Naive thymus-derived CD4-positive, alpha-beta T cell (primary cell): ENCODE results near the gene OR2T29. TPM values are rescaled to one million over a fixed set of nuclear protein-coding genes. Genes with fewer than 3 reads are reported as not detected.

Experiments used
- polyA plus RNA-seq, 2 donors: library from polyadenylated mRNA; unstranded; fragments of 300-500 nt; fragmentation: Illumina TruSeq; gene quantifications; one replicate each; pipeline ENCODE4 v1.2.3, GENCODE V29; 2021
- total RNA-seq, 6 experiments: library from RNA in 5 of 6; stranded (reverse) in 5 of 6; gene quantifications; 1 replicate in 5 of 6; 2 replicates in 1 of 6; pipeline ENCODE4 v1.2.3 and lab custom pipeline; 2021 to 2026

Gene OR2T29
- total and polyA plus RNA-seq, 7 experiments from 2014 or later, result not detected

Other genes with a start within 250 kb of the OR2T29 start
- not detected for gene OR2M7, start 238.2 kb downstream of the OR2T29 start, total RNA-seq
- not detected for gene OR2M7, start 238.2 kb downstream of the OR2T29 start, polyA plus RNA-seq
- not detected for gene OR14C36, start 214.0 kb downstream of the OR2T29 start, total RNA-seq
- not detected for gene OR14C36, start 214.0 kb downstream of the OR2T29 start, polyA plus RNA-seq
- gene OR2T4, start 201.1 kb downstream of the OR2T29 start, total RNA-seq, result not detected
- gene OR2T4, start 201.1 kb downstream of the OR2T29 start, polyA plus RNA-seq, result not detected
- gene OR2T6, start 187.0 kb downstream of the OR2T29 start, total RNA-seq, result not detected
- not detected for gene OR2T6, start 187.0 kb downstream of the OR2T29 start, polyA plus RNA-seq
- gene OR2T1, start 159.7 kb downstream of the OR2T29 start, total RNA-seq, result not detected
- gene OR2T1, start 159.7 kb downstream of the OR2T29 start, polyA plus RNA-seq, result not detected
- gene OR2T2, start 117.1 kb downstream of the OR2T29 start, total RNA-seq, result not detected
- under 1 TPM in 1 of 2 donors, not detected in 1; 0.44 TPM for gene OR2T2, start 117.1 kb downstream of the OR2T29 start, polyA plus RNA-seq
- not detected for gene OR2T3, start 89.4 kb downstream of the OR2T29 start, total RNA-seq
- not detected for gene OR2T3, start 89.4 kb downstream of the OR2T29 start, polyA plus RNA-seq
- not detected for gene OR2T5, start 74.2 kb downstream of the OR2T29 start, total RNA-seq
- gene OR2T5, start 74.2 kb downstream of the OR2T29 start, polyA plus RNA-seq, result not detected
- not detected for gene OR2G6, start 54.7 kb downstream of the OR2T29 start, total RNA-seq
- gene OR2G6, start 54.7 kb downstream of the OR2T29 start, polyA plus RNA-seq, result not detected
- gene OR2T34, start 12.0 kb upstream of the OR2T29 start, total RNA-seq, result not detected
- under 1 TPM in 1 of 2 donors, not detected in 1; 0.47 TPM for gene OR2T34, start 12.0 kb upstream of the OR2T29 start, polyA plus RNA-seq
- gene OR2T10, start 34.9 kb upstream of the OR2T29 start, total RNA-seq, result not detected
- not detected for gene OR2T10, start 34.9 kb upstream of the OR2T29 start, polyA plus RNA-seq
- gene OR2T11, start 72.3 kb upstream of the OR2T29 start, total RNA-seq, result not detected
- gene OR2T11, start 72.3 kb upstream of the OR2T29 start, polyA plus RNA-seq, result not detected
- gene OR2T35, start 82.5 kb upstream of the OR2T29 start, total RNA-seq, result not detected
- not detected for gene OR2T35, start 82.5 kb upstream of the OR2T29 start, polyA plus RNA-seq
- not detected for gene OR2T27, start 92.8 kb upstream of the OR2T29 start, total RNA-seq
- not detected for gene OR2T27, start 92.8 kb upstream of the OR2T29 start, polyA plus RNA-seq
- gene OR14I1, start 140.0 kb upstream of the OR2T29 start, total RNA-seq, result not detected
- not detected for gene OR14I1, start 140.0 kb upstream of the OR2T29 start, polyA plus RNA-seq
- not detected for gene LYPD8, start 193.0 kb upstream of the OR2T29 start, total RNA-seq
- gene LYPD8, start 193.0 kb upstream of the OR2T29 start, polyA plus RNA-seq, result not detected